ENCODE data around the gene DNAJC27. TPM values are rescaled to one million over a fixed set of nuclear protein-coding genes. Genes with fewer than 3 reads are reported as not detected.
A peak's percentile ranks its signal among the peaks of the same experiment; 100 is the strongest.

The DNAJC27 gene
- total RNA-seq, 2 donors from 2014 or later, result 11.4 to 58.7 TPM

DNA sequence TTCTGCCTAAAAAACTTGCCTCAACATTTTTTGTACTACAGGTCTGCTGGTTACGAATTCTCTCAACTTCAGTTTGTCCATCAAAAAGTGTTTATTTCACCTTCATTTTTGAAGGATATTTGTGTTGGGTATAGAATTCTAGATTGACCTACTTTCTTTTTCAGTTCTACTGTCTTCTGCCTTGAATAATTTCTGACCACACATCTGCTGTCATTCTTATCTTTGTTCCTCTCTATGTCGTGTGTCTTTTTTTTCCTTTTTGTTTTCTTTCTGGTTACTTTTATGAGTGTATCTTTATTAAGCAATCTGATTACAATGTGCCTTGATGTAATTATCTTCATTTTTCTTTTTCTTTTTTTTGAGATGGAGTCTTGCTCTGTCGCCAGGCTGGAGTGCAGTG, 77.0 kb downstream of the DNAJC27 start:
- H3K27me3 ChIP-seq, result no peaks in the 10 kb centered on the region
- 70 to 77% methylated on average over 3 of the region's 3 CpGs for WGBS, 2 donors
- no peak overlapping the region for H3K4me3 ChIP-seq
- H3K9me3 ChIP-seq, result peaks cover 0 to 12% (median 0%) of the 10 kb centered on the region in 3 donors
- no peak for ATAC-seq
- no peak for DNase-seq
- no peaks in the 10 kb centered on the region for H3K36me3 ChIP-seq (replicated peaks in 1 of 2; ENCODE audit: insufficient read depth in 1 of 2, low read depth in 2 of 2)
- peaks cover 4% of the 10 kb centered on the region for H3K4me1 ChIP-seq
- intact Hi-C loops (cut with DNase I), result no loop called here
- TF ChIP-seq, protein P1, sequence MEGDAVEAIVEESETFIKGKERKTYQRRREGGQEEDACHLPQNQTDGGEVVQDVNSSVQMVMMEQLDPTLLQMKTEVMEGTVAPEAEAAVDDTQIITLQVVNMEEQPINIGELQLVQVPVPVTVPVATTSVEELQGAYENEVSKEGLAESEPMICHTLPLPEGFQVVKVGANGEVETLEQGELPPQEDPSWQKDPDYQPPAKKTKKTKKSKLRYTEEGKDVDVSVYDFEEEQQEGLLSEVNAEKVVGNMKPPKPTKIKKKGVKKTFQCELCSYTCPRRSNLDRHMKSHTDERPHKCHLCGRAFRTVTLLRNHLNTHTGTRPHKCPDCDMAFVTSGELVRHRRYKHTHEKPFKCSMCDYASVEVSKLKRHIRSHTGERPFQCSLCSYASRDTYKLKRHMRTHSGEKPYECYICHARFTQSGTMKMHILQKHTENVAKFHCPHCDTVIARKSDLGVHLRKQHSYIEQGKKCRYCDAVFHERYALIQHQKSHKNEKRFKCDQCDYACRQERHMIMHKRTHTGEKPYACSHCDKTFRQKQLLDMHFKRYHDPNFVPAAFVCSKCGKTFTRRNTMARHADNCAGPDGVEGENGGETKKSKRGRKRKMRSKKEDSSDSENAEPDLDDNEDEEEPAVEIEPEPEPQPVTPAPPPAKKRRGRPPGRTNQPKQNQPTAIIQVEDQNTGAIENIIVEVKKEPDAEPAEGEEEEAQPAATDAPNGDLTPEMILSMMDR (IDR thresholded peaks at IDR 0.05), result no peak
- no peak for TF ChIP-seq POLR2A (IDR thresholded peaks at IDR 0.05)
- H3K27ac ChIP-seq, result no peak overlapping the region

DNA sequence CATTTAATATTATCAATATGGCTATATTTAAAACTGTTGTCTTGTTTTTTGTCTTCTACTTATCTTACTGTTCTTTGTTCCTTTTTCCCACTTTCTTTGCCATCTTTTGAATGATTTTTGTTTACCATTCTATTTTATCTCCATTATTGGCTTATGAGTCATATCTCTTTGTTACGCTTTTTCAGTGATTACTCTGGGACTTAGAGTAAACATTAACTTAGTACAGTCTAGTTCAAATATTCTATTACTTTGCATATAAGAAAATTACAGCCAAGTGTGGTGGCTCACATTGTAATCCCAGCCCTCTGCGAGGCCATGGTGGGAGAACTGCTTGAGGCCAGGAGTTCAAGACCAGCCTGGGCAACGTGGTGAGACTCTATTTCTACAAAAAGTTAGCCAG, 77.8 kb downstream of the DNAJC27 start:
- H3K27me3 ChIP-seq, result no peaks in the 10 kb centered on the region
- peaks cover 4% of the 10 kb centered on the region for H3K4me1 ChIP-seq
- DNase-seq (no peak), ATAC-seq (peak; percentile 35)
- H3K9me3 ChIP-seq, result peaks cover 0 to 12% (median 0%) of the 10 kb centered on the region in 3 donors
- no peak for TF ChIP-seq POLR2A (IDR thresholded peaks at IDR 0.05)
- TF ChIP-seq, protein P1 (IDR thresholded peaks at IDR 0.05), result no peak
- intact Hi-C loops (cut with DNase I), result no loop called here
- 28 to 37% methylated on average over 3 of the region's 3 CpGs for WGBS, 2 donors
- no peak overlapping the region for H3K4me3 ChIP-seq
- H3K27ac ChIP-seq, result no peak overlapping the region
- H3K36me3 ChIP-seq (replicated peaks in 1 of 2; ENCODE audit: insufficient read depth in 1 of 2, low read depth in 2 of 2), result no peaks in the 10 kb centered on the region

Small RNA genes lying within 50 kb of the gene (small RNA-seq; reads per million reads assigned to genes)
- gene AC013267.1 (not detected), gene RF00016 (not detected), gene RF00019 (not detected)

Other genes with a start within 250 kb of the DNAJC27 start
- gene PTRHD1, start 178.6 kb downstream of the DNAJC27 start, total RNA-seq, result 10 to 100 TPM; 13.7 to 15.5 TPM
- 1 to 10 TPM; 2.0 to 2.6 TPM for gene CENPO, start 178.5 kb downstream of the DNAJC27 start, total RNA-seq
- 10 to 100 TPM; 17.1 to 63.9 TPM for gene ADCY3, start 51.7 kb downstream of the DNAJC27 start, total RNA-seq
- under 1 TPM; under 0.01 to 0.52 TPM for gene EFR3B, start 70.1 kb upstream of the DNAJC27 start, total RNA-seq
- 10 to 100 TPM in 1 of 2 donors, 1 to 10 TPM in 1; 2.9 to 92.0 TPM for gene POMC, start 196.6 kb upstream of the DNAJC27 start, total RNA-seq

Data from body of pancreas (tissue), 4 donors.